Measurements from ENCODE around the gene CDKN1C.

GRCh38 chr11:2868506-2869133 is 17.0 kb downstream of the CDKN1C start:
- TF ChIP-seq CTCF (conservative IDR thresholded peaks at IDR 0.05; ENCODE audit: low read depth, low read length) (no peak), EZH2 (IDR thresholded peaks at IDR 0.05; ENCODE audit: low read length, unreplicated experiment) (no peak)
